Erythroblast (primary cell): ENCODE measurements around the gene ZNF675.

Source experiments
- GATA1 ChIP-seq: IDR thresholded peaks from 2 replicates; pipeline ENCODE4 v1.6.1; 2011; ENCODE audit warnings: low read depth, mild to moderate bottlenecking, control low read depth, low read length, moderate library complexity
- POLR2A ChIP-seq: IDR thresholded peaks from 2 replicates; pipeline ENCODE4 v1.6.1; 2011; ENCODE audit warnings: mild to moderate bottlenecking, low read length

DNA sequence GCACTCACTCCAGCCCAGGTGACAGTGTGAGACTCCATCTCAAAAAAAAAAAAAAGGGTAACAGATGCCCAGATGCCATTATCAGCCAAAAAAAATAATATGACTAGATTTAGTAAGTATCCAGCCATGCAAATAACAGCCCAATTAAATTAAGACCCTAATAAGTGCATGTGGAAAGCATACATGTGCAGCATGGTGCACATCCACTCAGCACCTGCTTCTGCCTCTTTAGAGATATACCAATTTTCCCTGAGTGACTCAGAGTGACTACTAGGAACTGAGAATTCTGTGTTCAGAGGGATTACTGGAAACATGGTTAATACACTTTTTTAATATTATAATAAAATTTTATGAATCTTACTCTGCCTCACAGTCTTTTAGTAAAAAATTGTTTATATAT lies 29.8 kb upstream of the ZNF675 start:
- TF ChIP-seq POLR2A (no peak), GATA1 (no peak)
